22Rv1 (cell line): Measurements from ENCODE around the gene ANO2.

ENCODE experiments used
- CTCF ChIP-seq: fragments of 450-650 bp; IDR thresholded peaks from 2 replicates; pipeline ENCODE4 v1.5.1; 2017; ENCODE audit warnings: mild to moderate bottlenecking
- ZFX ChIP-seq: fragments of 450-650 bp; IDR thresholded peaks from 2 replicates; pipeline ENCODE4 v1.6.1; 2017; ENCODE audit warnings: antibody characterized with exemption, borderline replicate concordance

- TF ChIP-seq CTCF (no peak), ZFX (no peak)
These were observed 283.2 kb downstream of the ANO2 start for GRCh38 chr12:5661811-5662210.
